Hepatocyte (in vitro differentiated cells): ENCODE data around the gene PIP5K1C. TPM values are rescaled to one million over a fixed set of nuclear protein-coding genes. Genes with fewer than 3 reads are reported as not detected.

Experiments
- DNase-seq: peaks from one replicate; pipeline ENCODE4 v3.0.0-alpha.2; 2016; ENCODE audit warnings: low spot score
- H2AFZ ChIP-seq: fragments of 200-600 bp; sonication (generic); 2 replicates; pipeline ENCODE4 v1.6.0; 2016; ENCODE audit warnings: antibody characterized with exemption, mild to moderate bottlenecking
- H3K27ac ChIP-seq: fragments of 200-600 bp; sonication (generic); 2 replicates; pipeline ENCODE4 v1.5.1; 2016; ENCODE audit warnings: mild to moderate bottlenecking
- H3K27me3 ChIP-seq: fragments of 200-600 bp; sonication (generic); 2 replicates; pipeline ENCODE4 v1.6.1; 2016
- H3K36me3 ChIP-seq: fragments of 200-600 bp; sonication (generic); replicated peaks from 2 replicates; pipeline ENCODE4 v1.5.1; 2016; ENCODE audit warnings: low read depth; ENCODE audit not compliant: insufficient read depth
- H3K4me1 ChIP-seq: fragments of 200-600 bp; sonication (generic); 2 replicates; pipeline ENCODE4 v1.5.1; 2016; ENCODE audit warnings: mild to moderate bottlenecking, moderate library complexity; ENCODE audit not compliant: insufficient read depth
- H3K4me2 ChIP-seq: fragments of 200-600 bp; sonication (generic); 2 replicates; pipeline ENCODE4 v1.6.0; 2016
- H3K4me3 ChIP-seq: fragments of 200-600 bp; sonication (generic); 2 replicates; pipeline ENCODE4 v1.5.1; 2016; ENCODE audit warnings: mild to moderate bottlenecking
- H3K79me2 ChIP-seq: fragments of 200-600 bp; sonication (generic); 2 replicates; pipeline ENCODE4 v1.6.0; 2017; ENCODE audit warnings: mild to moderate bottlenecking
- H3K9me2 ChIP-seq: fragments of 200-600 bp; sonication (generic); replicated peaks from 2 replicates; pipeline ENCODE4 v1.6.0; 2017; ENCODE audit warnings: mild to moderate bottlenecking; ENCODE audit not compliant: insufficient read depth
- H3K9me3 ChIP-seq: fragments of 200-600 bp; sonication (generic); 2 replicates; pipeline ENCODE4 v1.5.1; 2016; ENCODE audit warnings: low read depth, mild to moderate bottlenecking
- H4K20me1 ChIP-seq: fragments of 200-600 bp; sonication (generic); 2 replicates; pipeline ENCODE4 v1.6.0; 2016; ENCODE audit warnings: mild to moderate bottlenecking; ENCODE audit not compliant: insufficient read depth, poor library complexity, severe bottlenecking
- CTCF ChIP-seq: fragments of 200-600 bp; sonication (generic); IDR thresholded peaks from 2 replicates; pipeline ENCODE4 v1.5.1; 2016; ENCODE audit warnings: antibody characterized with exemption, mild to moderate bottlenecking; ENCODE audit not compliant: poor library complexity
- EZH2 ChIP-seq: fragments of 200-600 bp; sonication (generic); IDR thresholded peaks from 2 replicates; pipeline ENCODE4 v1.6.1; 2016; ENCODE audit warnings: antibody characterized with exemption, mild to moderate bottlenecking, borderline replicate concordance
- EZH2phosphoT487 ChIP-seq: fragments of 200-600 bp; sonication (generic); IDR thresholded peaks from one replicate; pipeline ENCODE4 v1.6.1; 2018; ENCODE audit warnings: antibody characterized with exemption, mild to moderate bottlenecking, low read depth, moderate library complexity; ENCODE audit not compliant: unreplicated experiment, severe bottlenecking
- WGBS: methylation state at CpG from one replicate; pipeline ENCODE4 v1.1.6; 2016; ENCODE audit warnings: low lambda C conversion rate; ENCODE audit errors: missing lambda C conversion rate; 5-methylcytosine and 5-hydroxymethylcytosine counted together
- polyA plus RNA-seq: library from polyadenylated mRNA; unstranded; fragments of >200 nt; fragmentation: Nextera tagmentation; extraction: Ambion mirVana; gene quantifications from 2 replicates; pipeline ENCODE4 v1.2.1, GENCODE V29; 2016
- total RNA-seq: library from RNA; depleted of rRNA; stranded (reverse); fragments of >200 nt; gene quantifications from 2 replicates; pipeline ENCODE4 v1.2.3, GENCODE V29; 2014

Gene PIP5K1C
- total and polyA plus RNA-seq, 2 experiments from 2014 or later = 20.7 to 37.1 TPM

- no peaks in the 10 kb centered on the region for H3K79me2 ChIP-seq
- peak; percentile 71 for DNase-seq
- no peaks in the 10 kb centered on the region for H3K9me3 ChIP-seq
- H3K27ac ChIP-seq = no peak overlapping the region
- H3K9me2 ChIP-seq = no peaks in the 10 kb centered on the region
- no peak overlapping the region for H2AFZ ChIP-seq
- no peaks in the 10 kb centered on the region for H3K4me1 ChIP-seq
- no peaks in the 10 kb centered on the region for H4K20me1 ChIP-seq
- no peaks in the 10 kb centered on the region for H3K36me3 ChIP-seq
- TF ChIP-seq EZH2phosphoT487 = no peak
- peak; percentile 69 for TF ChIP-seq CTCF
- 85% methylated on average over 22 of the region's 31 CpGs for WGBS
- H3K4me2 ChIP-seq = no peak overlapping the region
- no peak overlapping the region for H3K4me3 ChIP-seq
- H3K27me3 ChIP-seq = no peaks in the 10 kb centered on the region
Observed at GRCh38 chr19:3618144-3618810, 82.0 kb downstream of the PIP5K1C start.

- no peaks in the 10 kb centered on the region for H3K27me3 ChIP-seq
- no peaks in the 10 kb centered on the region for H3K79me2 ChIP-seq
- H3K9me2 ChIP-seq = no peaks in the 10 kb centered on the region
- no peak overlapping the region for H3K27ac ChIP-seq
- no peak overlapping the region for H3K4me2 ChIP-seq
- H3K4me3 ChIP-seq = no peak overlapping the region
- WGBS = 87% methylated on average over 19 of the region's 19 CpGs
- H3K4me1 ChIP-seq = no peaks in the 10 kb centered on the region
- TF ChIP-seq EZH2 (no peak), CTCF (no peak), EZH2phosphoT487 (no peak)
- no peak overlapping the region for H2AFZ ChIP-seq
- H4K20me1 ChIP-seq = no peaks in the 10 kb centered on the region
- H3K36me3 ChIP-seq = no peaks in the 10 kb centered on the region
- no peaks in the 10 kb centered on the region for H3K9me3 ChIP-seq
- no peak for DNase-seq
Observed at GRCh38 chr19:3617463-3617862, 82.8 kb downstream of the PIP5K1C start.

GRCh38 chr19:3615524-3616135, 84.6 kb downstream of the PIP5K1C start:
- H3K4me2 ChIP-seq = no peak overlapping the region
- H2AFZ ChIP-seq = no peak overlapping the region
- no peak overlapping the region for H3K4me3 ChIP-seq
- no peak for DNase-seq
- no peaks in the 10 kb centered on the region for H3K79me2 ChIP-seq
- WGBS = 94% methylated on average over 26 of the region's 26 CpGs
- TF ChIP-seq EZH2 (no peak), EZH2phosphoT487 (no peak), CTCF (no peak)
- H3K9me3 ChIP-seq = no peaks in the 10 kb centered on the region
- no peaks in the 10 kb centered on the region for H3K9me2 ChIP-seq
- no peaks in the 10 kb centered on the region for H3K4me1 ChIP-seq
- H3K36me3 ChIP-seq = no peaks in the 10 kb centered on the region
- H4K20me1 ChIP-seq = no peaks in the 10 kb centered on the region
- H3K27ac ChIP-seq = no peak overlapping the region
- no peaks in the 10 kb centered on the region for H3K27me3 ChIP-seq
